PC-9 (cell line): ENCODE measurements around the gene ZXDB. TPM values are rescaled to one million over a fixed set of nuclear protein-coding genes. Genes with fewer than 3 reads are reported as not detected.
A peak's percentile ranks its signal among the peaks of the same experiment; 100 is the strongest.
"Not testable (repeated sequence)": the region's sequence is repeated elsewhere in the genome, so short reads cannot be mapped to it uniquely, and the experiment has no call there.

ENCODE experiments used
- BruUV-seq: library from RNA; stranded (reverse); fragments of 400-500 nt; replicated peaks from 2 replicates; lab custom pipeline; 2021; lab: Mats Ljungman, UMichigan
- CTCF ChIA-PET: fragments of 300-600 bp; sonication (Branson Sonifier 250); formaldehyde crosslinking; loops from one replicate; lab custom pipeline; 2022; ENCODE audit warnings: antibody characterized with exemption; lab: Charles Lee
- POLR2A ChIA-PET: fragments of 300-600 bp; sonication (Branson Sonifier 250); formaldehyde crosslinking; loops from one replicate; lab custom pipeline; 2022; ENCODE audit warnings: antibody characterized with exemption; ENCODE audit not compliant: unreplicated experiment; lab: Charles Lee
- DNase-seq, 2 experiments: peaks; one replicate each; pipeline versions ENCODE4 v3.0.0 to v3.0.0-alpha.2; 2015 to 2022; ENCODE audit warnings: mixed read lengths in 1 of 2
- H2AFZ ChIP-seq: fragments of 200-600 bp; sonication (generic); 2 replicates; pipeline ENCODE4 v1.8.1; 2017; ENCODE audit warnings: antibody characterized with exemption
- H3F3A ChIP-seq: fragments of 200-600 bp; sonication (generic); 2 replicates; pipeline ENCODE4 v1.8.1; 2017; ENCODE audit warnings: antibody characterized with exemption, mild to moderate bottlenecking, low read depth; ENCODE audit not compliant: insufficient read depth
- H3K27ac ChIP-seq: fragments of 200-600 bp; sonication (generic); 2 replicates; pipeline ENCODE4 v1.6.1; 2016; ENCODE audit warnings: mixed run types
- H3K27me3 ChIP-seq: fragments of 200-600 bp; sonication (generic); 2 replicates; pipeline ENCODE4 v1.6.1; 2016; ENCODE audit warnings: low read depth, mixed run types; ENCODE audit not compliant: insufficient read depth
- H3K36me3 ChIP-seq: fragments of 200-600 bp; sonication (generic); 2 replicates; pipeline ENCODE4 v1.6.1; 2016; ENCODE audit warnings: low read depth, mixed run types
- H3K4me1 ChIP-seq: fragments of 200-600 bp; sonication (generic); replicated peaks from 2 replicates; pipeline ENCODE4 v1.6.1; 2016; ENCODE audit warnings: mixed run types; ENCODE audit not compliant: insufficient read depth
- H3K4me2 ChIP-seq: fragments of 200-600 bp; sonication (generic); 2 replicates; pipeline ENCODE4 v1.6.1; 2017; ENCODE audit warnings: mixed run types
- H3K4me3 ChIP-seq: fragments of 200-600 bp; sonication (generic); 2 replicates; pipeline ENCODE4 v1.6.1; 2016; ENCODE audit warnings: mixed run types
- H3K79me2 ChIP-seq: fragments of 200-600 bp; sonication (generic); 2 replicates; pipeline ENCODE4 v1.6.1; 2017; ENCODE audit warnings: low read depth, mixed run types
- H3K9me2 ChIP-seq: fragments of 200-600 bp; sonication (generic); 2 replicates; pipeline ENCODE4 v1.8.1; 2017; ENCODE audit warnings: mild to moderate bottlenecking; ENCODE audit not compliant: insufficient read depth
- H3K9me3 ChIP-seq: fragments of 200-600 bp; sonication (generic); 2 replicates; pipeline ENCODE4 v1.8.1; 2016; ENCODE audit warnings: low read depth; ENCODE audit not compliant: insufficient read depth
- H4K20me1 ChIP-seq: fragments of 200-600 bp; sonication (generic); 2 replicates; pipeline ENCODE4 v1.8.1; 2017; ENCODE audit not compliant: insufficient read depth
- CTCF ChIP-seq: fragments of 200-600 bp; sonication (generic); conservative IDR thresholded peaks from 2 replicates; pipeline ENCODE4 v1.6.1; 2017; ENCODE audit warnings: mixed run types, antibody characterized with exemption, mild to moderate bottlenecking, moderate library complexity
- EZH2 ChIP-seq: fragments of 200-600 bp; sonication (generic); IDR thresholded peaks from 2 replicates; pipeline ENCODE4 v1.8.0; 2017; ENCODE audit warnings: antibody characterized with exemption, low read depth
- intact Hi-C: fragments of 100-400 bp; cut with micrococcal nuclease; formaldehyde crosslinking; loops from one replicate; pipeline ENCODE4 v1.10.0; 2022; ENCODE audit not compliant: unreplicated experiment
- total RNA-seq: library from RNA; stranded (reverse); gene quantifications from 2 replicates; pipeline ENCODE4 v1.2.3, GENCODE V29; 2021

Gene ZXDB
- total RNA-seq, 1 experiment from 2014 or later, result 9.1 TPM

GRCh38 chrX:57596109-57596508 is 4.3 kb downstream of the ZXDB start:
- Histone ChIP-seq H3K4me3 (peak overlapping the region; percentile 20; the same call in 1 of the 2 replicates), H3K9me2 (no peaks in the 10 kb centered on the region), H3K27me3 (no peaks in the 10 kb centered on the region), H4K20me1 (no peaks in the 10 kb centered on the region; the same call in 1 of the 2 replicates), H3K36me3 (0 out of 2 replicates have a peak, but pooled peaks cover 6% of the 10 kb centered on the region), H3K4me1 (peaks cover 23% of the 10 kb centered on the region), H3K27ac (peak overlapping the region; percentile 43), H3K79me2 (peaks cover 40% of the 10 kb centered on the region), H2AFZ (no peak overlapping the region), H3K4me2 (peak overlapping the region; percentile 46), H3K9me3 (peaks cover 5% of the 10 kb centered on the region; the same call in 1 of the 2 replicates), H3F3A (peaks cover 14% of the 10 kb centered on the region; the same call in 1 of the 2 replicates)
- intact Hi-C loops, result loop anchor here (5.0 kb wide), 1 partner anchor 309 kb away; the partner anchor contains the start of gene FAAH2
- ChIA-PET POLR2A (no interaction called here), CTCF (no interaction called here)
- TF ChIP-seq EZH2 (no peak), CTCF (no peak)
- no peak for DNase-seq
- TSS peak; percentile 0 for BruUV-seq

GRCh38 chrX:57596516-57596915 is 4.7 kb downstream of the ZXDB start:
- TF ChIP-seq EZH2 (no peak), CTCF (no peak)
- Histone ChIP-seq H3K79me2 (peaks cover 40% of the 10 kb centered on the region), H3K4me3 (peak overlapping the region; percentile 20; the same call in 1 of the 2 replicates), H2AFZ (no peak overlapping the region), H3K4me2 (peak overlapping the region; percentile 46), H3K9me3 (peaks cover 5% of the 10 kb centered on the region; the same call in 1 of the 2 replicates), H3K4me1 (peaks cover 22% of the 10 kb centered on the region), H4K20me1 (no peaks in the 10 kb centered on the region; the same call in 1 of the 2 replicates), H3K27ac (no peak overlapping the region), H3K36me3 (0 out of 2 replicates have a peak, but pooled peaks cover 6% of the 10 kb centered on the region), H3F3A (peaks cover 12% of the 10 kb centered on the region; the same call in 1 of the 2 replicates), H3K27me3 (no peaks in the 10 kb centered on the region), H3K9me2 (no peaks in the 10 kb centered on the region)
- intact Hi-C loops, result loop anchor here (5.0 kb wide), 1 partner anchor 309 kb away; the partner anchor contains the start of gene FAAH2
- DNase-seq, result no peak
- POLR2A ChIA-PET, result no interaction called here
- BruUV-seq, result no TSS peak
- CTCF ChIA-PET, result no interaction called here

GRCh38 chrX:57607295-57608187 is 15.7 kb downstream of the ZXDB start:
- H3K79me2 ChIP-seq, result no peaks in the 10 kb centered on the region

GRCh38 chrX:57613351-57613750 is 21.5 kb downstream of the ZXDB start:
- H3F3A ChIP-seq, CTCF ChIA-PET, BruUV-seq, H3K4me2 ChIP-seq, H3K9me3 ChIP-seq, H3K36me3 ChIP-seq, H3K4me1 ChIP-seq, DNase-seq, H3K27me3 ChIP-seq, H3K27ac ChIP-seq, intact Hi-C loops, H3K9me2 ChIP-seq, POLR2A ChIA-PET, H2AFZ ChIP-seq, H3K79me2 ChIP-seq, H3K4me3 ChIP-seq, H4K20me1 ChIP-seq: not testable (repeated sequence)

More at GRCh38 chrX:57607295-57608187, 15.7 kb downstream of the ZXDB start:
- Histone ChIP-seq H3K4me2 (no peak overlapping the region), H4K20me1 (no peaks in the 10 kb centered on the region), H3K4me1 (no peaks in the 10 kb centered on the region), H3K9me2 (no peaks in the 10 kb centered on the region), H3K27ac (no peak overlapping the region), H3K36me3 (no peaks in the 10 kb centered on the region), H2AFZ (no peak overlapping the region), H3F3A (no peaks in the 10 kb centered on the region), H3K4me3 (no peak overlapping the region), H3K27me3 (no peaks in the 10 kb centered on the region), H3K9me3 (no peaks in the 10 kb centered on the region)
- ChIA-PET CTCF (no interaction called here), POLR2A (no interaction called here)
- no TSS peak for BruUV-seq
- no peak for TF ChIP-seq EZH2
- no peak for TF ChIP-seq CTCF
- DNase-seq, result no peak
- intact Hi-C loops, result no loop called here

GRCh38 chrX:57629438-57629837 is 37.6 kb downstream of the ZXDB start:
- H4K20me1 ChIP-seq, H3F3A ChIP-seq, H3K27me3 ChIP-seq, intact Hi-C loops, H3K79me2 ChIP-seq, DNase-seq, H3K36me3 ChIP-seq, POLR2A ChIA-PET, BruUV-seq, H3K4me2 ChIP-seq, H3K4me3 ChIP-seq, H3K4me1 ChIP-seq, H3K27ac ChIP-seq, H3K9me2 ChIP-seq, H2AFZ ChIP-seq, H3K9me3 ChIP-seq, CTCF ChIA-PET: not testable (repeated sequence)
